Measurements from ENCODE around the gene ADORA2A.

Gene ADORA2A

GRCh38 chr22:24433828-24434470 is 6.5 kb downstream of the ADORA2A start:
- no peak for DNase-seq

GRCh38 chr22:24434471-24435322 is 7.3 kb downstream of the ADORA2A start:
- DNase-seq: no peak

- DNase-seq: no peak
These were observed 7.9 kb downstream of the ADORA2A start for GRCh38 chr22:24435323-24435645.

- DNase-seq: no peak
These were observed 8.5 kb downstream of the ADORA2A start for GRCh38 chr22:24435861-24436371.

- DNase-seq: no peak
These were observed 9.2 kb downstream of the ADORA2A start for GRCh38 chr22:24436553-24436952.

- DNase-seq: no peak
These were observed 9.7 kb downstream of the ADORA2A start for GRCh38 chr22:24437091-24437490.

GRCh38 chr22:24437741-24438328 is 10.4 kb downstream of the ADORA2A start:
- DNase-seq: no peak

- DNase-seq: no peak
These were observed 12.9 kb downstream of the ADORA2A start for GRCh38 chr22:24440270-24440717.

GRCh38 chr22:24440718-24441405 is 13.5 kb downstream of the ADORA2A start:
- no peak for DNase-seq

GRCh38 chr22:24441406-24442351 is 14.3 kb downstream of the ADORA2A start:
- no peak for DNase-seq

- no peak for DNase-seq
These were observed 14.9 kb downstream of the ADORA2A start for GRCh38 chr22:24442352-24442744.

GRCh38 chr22:24443668-24444067 is 16.3 kb downstream of the ADORA2A start:
- no peak for DNase-seq

- no peak for DNase-seq
These were observed 16.9 kb downstream of the ADORA2A start for GRCh38 chr22:24444251-24444650.

GRCh38 chr22:24444729-24445466 is 17.5 kb downstream of the ADORA2A start:
- DNase-seq: no peak

GRCh38 chr22:24445481-24446259 is 18.3 kb downstream of the ADORA2A start:
- no peak for DNase-seq

GRCh38 chr22:24446260-24446611 is 18.8 kb downstream of the ADORA2A start:
- no peak for DNase-seq

- DNase-seq: no peak
These were observed 23.2 kb downstream of the ADORA2A start for GRCh38 chr22:24450610-24451009.

GRCh38 chr22:24451162-24451561 is 23.8 kb downstream of the ADORA2A start:
- no peak for DNase-seq

GRCh38 chr22:24453853-24454252 is 26.5 kb downstream of the ADORA2A start:
- no peak for DNase-seq

- DNase-seq: no peak
These were observed 27.6 kb downstream of the ADORA2A start for GRCh38 chr22:24455039-24455438.
